HepG2 (cell line): ENCODE measurements around the gene MGST2. TPM values are rescaled to one million over a fixed set of nuclear protein-coding genes. Genes with fewer than 3 reads are reported as not detected.
A peak's percentile ranks its signal among the peaks of the same experiment; 100 is the strongest.

Experiments
- EHMT2 ChIP-seq: fragments of 200-600 bp; sonication (generic); IDR thresholded peaks from 2 replicates; pipeline ENCODE4 v1.7.0; 2017; ENCODE audit warnings: antibody characterized with exemption, low read depth, low read length, borderline replicate concordance
- ETV5 ChIP-seq: IDR thresholded peaks from 2 replicates; pipeline ENCODE4 v1.6.1; 2018; ENCODE audit warnings: missing biosample characterization, missing genetic modification reagents, inconsistent platforms, borderline replicate concordance
- FOXP1 ChIP-seq, 2 experiments: fragments of 450-650 bp in 1 of 2; IDR thresholded peaks; 2 replicates each; pipeline ENCODE4 v1.6.1; 2017 to 2018; ENCODE audit warnings: antibody characterized with exemption in 1 of 2
- GATAD2A ChIP-seq: IDR thresholded peaks from 2 replicates; pipeline ENCODE4 v1.6.1; 2016
- HMGA1 ChIP-seq: sonication (generic); formaldehyde crosslinking; conservative IDR thresholded peaks from 2 replicates; pipeline ENCODE4 v1.4.0; 2020; ENCODE audit warnings: missing genetic modification reagents
- KLF13 ChIP-seq: sonication (generic); formaldehyde crosslinking; IDR thresholded peaks from 2 replicates; pipeline ENCODE4 v1.4.0; 2020; ENCODE audit warnings: mild to moderate bottlenecking, missing genetic modification reagents
- SNAI1 ChIP-seq: sonication (generic); formaldehyde crosslinking; IDR thresholded peaks from 2 replicates; pipeline ENCODE4 v1.5.0; 2020; ENCODE audit warnings: mild to moderate bottlenecking, missing genetic modification reagents, borderline replicate concordance
- ZNF34 ChIP-seq: sonication (generic); formaldehyde crosslinking; IDR thresholded peaks from 2 replicates; pipeline ENCODE4 v1.4.0; 2020; ENCODE audit warnings: mild to moderate bottlenecking, missing genetic modification reagents, borderline replicate concordance
- ZNF816 ChIP-seq: sonication (generic); formaldehyde crosslinking; IDR thresholded peaks from 2 replicates; pipeline ENCODE4 v1.8.0; 2022; ENCODE audit warnings: missing genetic modification reagents, mild to moderate bottlenecking, borderline replicate concordance
- polyA plus RNA-seq, 8 experiments: library from polyadenylated mRNA; depleted of rRNA in 3 of 8; stranded (reverse) in 7 of 8; unstranded in 1 of 8; fragments of >200 nt; fragmentation: Illumina TruSeq in 4 of 8; extraction: Trizol in 4 of 8; gene quantifications; 2 replicates each; pipeline versions ENCODE4 v1.2.1 to v1.2.3, GENCODE V29; 2011 to 2016; ENCODE audit warnings: low read depth in 4 of 8, missing spikeins in 1 of 8, mixed read lengths in 1 of 8; ENCODE audit not compliant: insufficient read depth in 1 of 8
- total RNA-seq, 5 experiments: library from RNA; depleted of rRNA; stranded (reverse); fragments of >200 nt; fragmentation: Illumina TruSeq; extraction: Trizol; gene quantifications; 2 replicates each; pipeline ENCODE4 v1.2.3, GENCODE V29; 2016; ENCODE audit warnings: low read depth in 1 of 5
- TF ChIP-seq, protein P1 (sequence below): sonication (generic); formaldehyde crosslinking; IDR thresholded peaks from 2 replicates; pipeline ENCODE4 v1.9.0; 2021; ENCODE audit warnings: mild to moderate bottlenecking, missing genetic modification reagents
- TF ChIP-seq, protein P2 (sequence below): sonication (generic); formaldehyde crosslinking; IDR thresholded peaks from 2 replicates; pipeline ENCODE4 v1.8.0; 2022; ENCODE audit warnings: mild to moderate bottlenecking, missing genetic modification reagents
- TF ChIP-seq, protein P3 (sequence below): sonication (generic); formaldehyde crosslinking; IDR thresholded peaks from 2 replicates; pipeline ENCODE4 v1.5.0; 2020; ENCODE audit warnings: mild to moderate bottlenecking, missing genetic modification reagents, borderline replicate concordance
- TF ChIP-seq, protein P4 (sequence below): sonication (generic); formaldehyde crosslinking; IDR thresholded peaks from 2 replicates; pipeline ENCODE4 v1.4.0; 2020; ENCODE audit warnings: missing genetic modification reagents, borderline replicate concordance
- TF ChIP-seq, protein P5 (sequence below): sonication (generic); formaldehyde crosslinking; IDR thresholded peaks from 2 replicates; pipeline ENCODE4 v1.4.0; 2020; ENCODE audit warnings: mild to moderate bottlenecking, missing genetic modification reagents

Gene MGST2
- total and polyA plus RNA-seq, 2 of the 13 experiments (the other 11 are each of a cell fraction or from before 2014, with no cell fraction given), result 205 to 416 TPM

DNA sequence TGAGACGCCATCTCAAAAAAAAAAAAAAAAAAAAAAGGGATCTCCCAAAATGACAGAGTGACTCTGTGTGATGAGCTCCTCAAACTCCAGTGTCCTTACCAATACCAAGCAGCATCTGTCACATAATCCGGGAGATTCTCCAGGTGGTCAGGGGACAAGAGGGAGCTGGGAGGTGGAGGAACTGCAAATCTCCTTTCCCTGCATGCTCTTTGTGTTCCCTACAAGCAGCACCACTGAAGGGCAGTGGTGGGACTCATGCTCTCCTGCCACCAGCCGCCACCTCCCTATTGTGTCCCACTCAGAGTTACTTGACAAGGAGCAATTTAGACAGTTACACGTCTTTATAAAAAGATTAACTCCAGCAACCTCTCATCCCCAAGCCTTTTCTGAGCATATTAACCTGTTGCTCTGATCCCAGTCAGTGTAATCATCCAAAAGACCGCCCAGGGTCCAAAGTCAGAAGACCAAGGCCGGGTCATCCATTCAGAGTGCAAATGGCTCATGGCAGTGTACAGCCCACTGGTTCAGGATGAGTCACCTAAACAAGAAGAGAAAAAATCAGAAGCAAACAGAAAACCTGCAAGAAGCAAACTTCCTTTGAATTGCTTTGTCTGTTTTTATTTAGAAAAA lies 23.6 kb downstream of the MGST2 start (continued):
- TF ChIP-seq, protein P1, sequence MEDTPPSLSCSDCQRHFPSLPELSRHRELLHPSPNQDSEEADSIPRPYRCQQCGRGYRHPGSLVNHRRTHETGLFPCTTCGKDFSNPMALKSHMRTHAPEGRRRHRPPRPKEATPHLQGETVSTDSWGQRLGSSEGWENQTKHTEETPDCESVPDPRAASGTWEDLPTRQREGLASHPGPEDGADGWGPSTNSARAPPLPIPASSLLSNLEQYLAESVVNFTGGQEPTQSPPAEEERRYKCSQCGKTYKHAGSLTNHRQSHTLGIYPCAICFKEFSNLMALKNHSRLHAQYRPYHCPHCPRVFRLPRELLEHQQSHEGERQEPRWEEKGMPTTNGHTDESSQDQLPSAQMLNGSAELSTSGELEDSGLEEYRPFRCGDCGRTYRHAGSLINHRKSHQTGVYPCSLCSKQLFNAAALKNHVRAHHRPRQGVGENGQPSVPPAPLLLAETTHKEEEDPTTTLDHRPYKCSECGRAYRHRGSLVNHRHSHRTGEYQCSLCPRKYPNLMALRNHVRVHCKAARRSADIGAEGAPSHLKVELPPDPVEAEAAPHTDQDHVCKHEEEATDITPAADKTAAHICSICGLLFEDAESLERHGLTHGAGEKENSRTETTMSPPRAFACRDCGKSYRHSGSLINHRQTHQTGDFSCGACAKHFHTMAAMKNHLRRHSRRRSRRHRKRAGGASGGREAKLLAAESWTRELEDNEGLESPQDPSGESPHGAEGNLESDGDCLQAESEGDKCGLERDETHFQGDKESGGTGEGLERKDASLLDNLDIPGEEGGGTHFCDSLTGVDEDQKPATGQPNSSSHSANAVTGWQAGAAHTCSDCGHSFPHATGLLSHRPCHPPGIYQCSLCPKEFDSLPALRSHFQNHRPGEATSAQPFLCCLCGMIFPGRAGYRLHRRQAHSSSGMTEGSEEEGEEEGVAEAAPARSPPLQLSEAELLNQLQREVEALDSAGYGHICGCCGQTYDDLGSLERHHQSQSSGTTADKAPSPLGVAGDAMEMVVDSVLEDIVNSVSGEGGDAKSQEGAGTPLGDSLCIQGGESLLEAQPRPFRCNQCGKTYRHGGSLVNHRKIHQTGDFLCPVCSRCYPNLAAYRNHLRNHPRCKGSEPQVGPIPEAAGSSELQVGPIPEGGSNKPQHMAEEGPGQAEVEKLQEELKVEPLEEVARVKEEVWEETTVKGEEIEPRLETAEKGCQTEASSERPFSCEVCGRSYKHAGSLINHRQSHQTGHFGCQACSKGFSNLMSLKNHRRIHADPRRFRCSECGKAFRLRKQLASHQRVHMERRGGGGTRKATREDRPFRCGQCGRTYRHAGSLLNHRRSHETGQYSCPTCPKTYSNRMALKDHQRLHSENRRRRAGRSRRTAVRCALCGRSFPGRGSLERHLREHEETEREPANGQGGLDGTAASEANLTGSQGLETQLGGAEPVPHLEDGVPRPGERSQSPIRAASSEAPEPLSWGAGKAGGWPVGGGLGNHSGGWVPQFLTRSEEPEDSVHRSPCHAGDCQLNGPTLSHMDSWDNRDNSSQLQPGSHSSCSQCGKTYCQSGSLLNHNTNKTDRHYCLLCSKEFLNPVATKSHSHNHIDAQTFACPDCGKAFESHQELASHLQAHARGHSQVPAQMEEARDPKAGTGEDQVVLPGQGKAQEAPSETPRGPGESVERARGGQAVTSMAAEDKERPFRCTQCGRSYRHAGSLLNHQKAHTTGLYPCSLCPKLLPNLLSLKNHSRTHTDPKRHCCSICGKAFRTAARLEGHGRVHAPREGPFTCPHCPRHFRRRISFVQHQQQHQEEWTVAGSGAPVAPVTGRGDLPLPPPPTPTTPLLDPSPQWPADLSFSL, result no peak
- TF ChIP-seq HMGA1 (no peak), EHMT2 (no peak), GATAD2A (peak; percentile 98), ETV5 (CRISPR knock-in tag) (peak; percentile 76; the same call in 1 of the 2 replicates), ZNF816 (CRISPR knock-in tag) (peak; percentile 22; the same call in 1 of the 2 replicates), ZNF34 (CRISPR knock-in tag) (no peak), KLF13 (CRISPR knock-in tag) (no peak), SNAI1 (CRISPR knock-in tag) (no peak), FOXP1 (IDR thresholded peaks at IDR 0.05) (peak; percentile 65), FOXP1 (CRISPR knock-in tag; IDR thresholded peaks at IDR 0.05) (peak; percentile 91)
- TF ChIP-seq, protein P2, sequence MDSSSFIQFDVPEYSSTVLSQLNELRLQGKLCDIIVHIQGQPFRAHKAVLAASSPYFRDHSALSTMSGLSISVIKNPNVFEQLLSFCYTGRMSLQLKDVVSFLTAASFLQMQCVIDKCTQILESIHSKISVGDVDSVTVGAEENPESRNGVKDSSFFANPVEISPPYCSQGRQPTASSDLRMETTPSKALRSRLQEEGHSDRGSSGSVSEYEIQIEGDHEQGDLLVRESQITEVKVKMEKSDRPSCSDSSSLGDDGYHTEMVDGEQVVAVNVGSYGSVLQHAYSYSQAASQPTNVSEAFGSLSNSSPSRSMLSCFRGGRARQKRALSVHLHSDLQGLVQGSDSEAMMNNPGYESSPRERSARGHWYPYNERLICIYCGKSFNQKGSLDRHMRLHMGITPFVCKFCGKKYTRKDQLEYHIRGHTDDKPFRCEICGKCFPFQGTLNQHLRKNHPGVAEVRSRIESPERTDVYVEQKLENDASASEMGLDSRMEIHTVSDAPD (CRISPR knock-in tag), result no peak
- TF ChIP-seq, protein P3, sequence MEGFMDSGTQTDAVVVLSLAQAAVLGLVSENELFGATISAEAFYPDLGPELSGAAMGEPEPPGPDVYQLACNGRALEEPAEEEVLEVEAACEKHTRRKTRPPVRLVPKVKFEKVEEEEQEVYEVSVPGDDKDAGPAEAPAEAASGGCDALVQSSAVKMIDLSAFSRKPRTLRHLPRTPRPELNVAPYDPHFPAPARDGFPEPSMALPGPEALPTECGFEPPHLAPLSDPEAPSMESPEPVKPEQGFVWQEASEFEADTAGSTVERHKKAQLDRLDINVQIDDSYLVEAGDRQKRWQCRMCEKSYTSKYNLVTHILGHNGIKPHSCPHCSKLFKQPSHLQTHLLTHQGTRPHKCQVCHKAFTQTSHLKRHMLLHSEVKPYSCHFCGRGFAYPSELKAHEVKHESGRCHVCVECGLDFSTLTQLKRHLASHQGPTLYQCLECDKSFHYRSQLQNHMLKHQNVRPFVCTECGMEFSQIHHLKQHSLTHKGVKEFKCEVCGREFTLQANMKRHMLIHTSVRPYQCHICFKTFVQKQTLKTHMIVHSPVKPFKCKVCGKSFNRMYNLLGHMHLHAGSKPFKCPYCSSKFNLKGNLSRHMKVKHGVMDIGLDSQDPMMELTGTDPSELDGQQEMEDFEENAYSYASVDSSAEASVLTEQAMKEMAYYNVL (CRISPR knock-in tag), result peak; percentile 88; the same call in 1 of the 2 replicates
- TF ChIP-seq, protein P4, sequence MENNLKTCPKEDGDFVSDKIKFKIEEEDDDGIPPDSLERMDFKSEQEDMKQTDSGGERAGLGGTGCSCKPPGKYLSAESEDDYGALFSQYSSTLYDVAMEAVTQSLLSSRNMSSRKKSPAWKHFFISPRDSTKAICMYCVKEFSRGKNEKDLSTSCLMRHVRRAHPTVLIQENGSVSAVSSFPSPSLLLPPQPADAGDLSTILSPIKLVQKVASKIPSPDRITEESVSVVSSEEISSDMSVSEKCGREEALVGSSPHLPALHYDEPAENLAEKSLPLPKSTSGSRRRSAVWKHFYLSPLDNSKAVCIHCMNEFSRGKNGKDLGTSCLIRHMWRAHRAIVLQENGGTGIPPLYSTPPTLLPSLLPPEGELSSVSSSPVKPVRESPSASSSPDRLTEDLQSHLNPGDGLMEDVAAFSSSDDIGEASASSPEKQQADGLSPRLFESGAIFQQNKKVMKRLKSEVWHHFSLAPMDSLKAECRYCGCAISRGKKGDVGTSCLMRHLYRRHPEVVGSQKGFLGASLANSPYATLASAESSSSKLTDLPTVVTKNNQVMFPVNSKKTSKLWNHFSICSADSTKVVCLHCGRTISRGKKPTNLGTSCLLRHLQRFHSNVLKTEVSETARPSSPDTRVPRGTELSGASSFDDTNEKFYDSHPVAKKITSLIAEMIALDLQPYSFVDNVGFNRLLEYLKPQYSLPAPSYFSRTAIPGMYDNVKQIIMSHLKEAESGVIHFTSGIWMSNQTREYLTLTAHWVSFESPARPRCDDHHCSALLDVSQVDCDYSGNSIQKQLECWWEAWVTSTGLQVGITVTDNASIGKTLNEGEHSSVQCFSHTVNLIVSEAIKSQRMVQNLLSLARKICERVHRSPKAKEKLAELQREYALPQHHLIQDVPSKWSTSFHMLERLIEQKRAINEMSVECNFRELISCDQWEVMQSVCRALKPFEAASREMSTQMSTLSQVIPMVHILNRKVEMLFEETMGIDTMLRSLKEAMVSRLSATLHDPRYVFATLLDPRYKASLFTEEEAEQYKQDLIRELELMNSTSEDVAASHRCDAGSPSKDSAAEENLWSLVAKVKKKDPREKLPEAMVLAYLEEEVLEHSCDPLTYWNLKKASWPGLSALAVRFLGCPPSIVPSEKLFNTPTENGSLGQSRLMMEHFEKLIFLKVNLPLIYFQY, result peak; percentile 77; the same call in 1 of the 2 replicates
- TF ChIP-seq, protein P5, sequence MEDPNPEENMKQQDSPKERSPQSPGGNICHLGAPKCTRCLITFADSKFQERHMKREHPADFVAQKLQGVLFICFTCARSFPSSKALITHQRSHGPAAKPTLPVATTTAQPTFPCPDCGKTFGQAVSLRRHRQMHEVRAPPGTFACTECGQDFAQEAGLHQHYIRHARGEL (CRISPR knock-in tag), result no peak
